HG03432 (cell line): ENCODE results near the gene TAMM41.
"Not testable (repeated sequence)": the region's sequence is repeated elsewhere in the genome, so short reads cannot be mapped to it uniquely, and the experiment has no call there.

Experiments used
- ATAC-seq: cut with Tn5 transposase; IDR thresholded peaks from one replicate; pipeline ENCODE4 v1.9.1; 2021; ENCODE audit warnings: mild to moderate bottlenecking, moderate library complexity; ENCODE audit not compliant: unreplicated experiment

The TAMM41 gene

GRCh38 chr3:11818033-11818432, 28.7 kb downstream of the TAMM41 start:
- ATAC-seq, result no peak

DNA sequence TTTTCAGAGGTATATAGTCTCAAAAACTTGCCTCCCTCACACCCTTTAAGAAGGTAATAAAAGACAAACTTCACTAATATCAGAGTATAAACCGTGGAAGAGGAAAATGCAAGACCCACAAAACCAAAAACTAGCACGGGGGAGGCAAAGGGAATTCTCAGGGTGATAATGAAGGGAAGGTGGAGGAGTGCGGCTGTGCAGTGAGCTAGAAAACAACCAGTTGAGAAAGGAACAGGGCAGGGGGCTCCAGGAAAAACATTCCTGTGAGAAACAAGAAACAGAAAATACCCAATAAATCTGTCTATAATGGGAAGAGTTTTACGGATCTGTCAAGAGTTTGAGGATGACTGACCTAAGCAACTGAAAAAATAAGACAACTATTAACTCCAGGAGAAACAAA, 31.6 kb downstream of the TAMM41 start:
- ATAC-seq, result no peak

DNA sequence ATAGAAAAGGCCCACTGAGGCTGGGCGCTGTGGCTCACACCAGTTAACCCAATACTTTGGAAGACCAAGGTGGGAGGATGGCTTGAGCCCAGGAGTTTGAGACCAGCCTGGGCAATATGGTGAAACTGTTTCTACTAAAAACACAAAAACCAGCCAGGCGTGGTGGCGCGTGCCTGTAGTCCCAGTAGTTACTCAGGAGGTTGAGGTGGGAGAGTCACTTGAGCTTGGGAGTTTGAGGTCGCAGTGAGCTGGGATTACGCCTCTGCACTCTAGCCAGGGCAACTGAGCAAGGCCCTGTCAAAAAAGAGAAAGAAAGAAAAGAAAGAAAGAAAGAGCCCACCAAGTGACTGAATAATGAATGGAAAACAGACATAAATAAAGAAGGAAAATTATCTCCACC, 32.0 kb downstream of the TAMM41 start:
- ATAC-seq, result no peak

DNA sequence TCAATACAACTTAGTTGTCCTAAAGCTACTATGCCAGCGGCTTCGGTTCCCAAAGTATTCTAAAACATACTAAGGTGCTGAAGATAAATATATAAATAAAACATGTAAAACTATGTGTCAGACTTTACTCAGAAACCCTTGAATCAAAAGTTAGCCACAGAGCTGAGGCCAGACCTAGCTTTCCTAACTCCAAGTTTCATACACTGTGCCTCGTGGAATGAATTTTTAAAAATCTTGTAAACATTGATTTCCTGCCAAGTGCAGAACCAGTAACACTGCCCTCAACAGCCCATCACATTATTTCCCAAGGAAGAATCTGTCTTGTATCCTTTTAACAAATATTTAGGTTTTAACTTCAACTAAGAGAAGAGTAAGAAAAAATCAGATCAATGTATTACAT, 36.4 kb downstream of the TAMM41 start:
- ATAC-seq, result no peak

GRCh38 chr3:11808231-11808630, 38.5 kb downstream of the TAMM41 start:
- no peak for ATAC-seq

- no peak for ATAC-seq
Observed at GRCh38 chr3:11807686-11808085, 39.0 kb downstream of the TAMM41 start.

- ATAC-seq, result no peak
Observed at GRCh38 chr3:11805716-11806115, 41.0 kb downstream of the TAMM41 start.

DNA sequence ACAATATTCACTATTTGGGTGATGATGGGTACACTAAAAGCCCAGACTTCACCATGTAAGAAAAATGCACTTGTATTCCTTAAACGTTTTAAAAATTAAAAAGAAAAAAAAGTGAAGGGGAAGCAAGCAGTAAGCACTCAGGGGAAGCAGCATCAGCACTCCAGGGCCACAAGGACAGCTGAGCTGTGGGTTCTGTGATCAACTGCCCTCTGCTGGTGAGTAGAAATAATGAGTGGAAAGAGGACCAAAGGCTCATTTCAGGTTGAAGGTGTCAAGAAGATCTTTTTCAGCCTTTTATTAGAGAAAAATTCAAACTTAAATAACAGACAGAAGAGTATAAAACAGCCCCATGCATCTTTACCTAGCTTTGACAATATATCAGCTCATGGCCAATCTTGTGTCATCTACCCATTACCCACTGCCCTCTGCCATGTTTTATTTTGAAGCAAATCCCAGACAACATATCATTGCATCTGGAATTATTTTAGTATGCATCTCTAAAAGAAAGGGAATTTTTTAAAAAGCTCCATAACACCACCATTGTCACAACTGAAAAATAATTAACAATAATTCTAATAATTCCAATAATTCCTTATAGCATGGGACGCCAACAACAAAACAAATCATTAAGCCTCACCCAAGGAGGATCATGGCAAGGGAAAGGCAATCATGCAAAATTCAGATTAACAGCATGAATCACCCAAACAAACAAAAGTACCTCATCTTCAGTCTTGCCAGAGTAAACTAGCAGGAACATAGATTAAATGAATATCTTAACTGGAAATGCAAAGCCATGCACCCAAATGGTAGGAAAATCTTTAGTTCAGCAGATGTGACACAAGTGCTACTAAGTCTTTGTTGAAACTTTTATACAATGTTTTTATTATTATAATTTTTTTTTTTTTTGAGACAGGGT, 42.5 kb downstream of the TAMM41 start:
- no peak for ATAC-seq

DNA sequence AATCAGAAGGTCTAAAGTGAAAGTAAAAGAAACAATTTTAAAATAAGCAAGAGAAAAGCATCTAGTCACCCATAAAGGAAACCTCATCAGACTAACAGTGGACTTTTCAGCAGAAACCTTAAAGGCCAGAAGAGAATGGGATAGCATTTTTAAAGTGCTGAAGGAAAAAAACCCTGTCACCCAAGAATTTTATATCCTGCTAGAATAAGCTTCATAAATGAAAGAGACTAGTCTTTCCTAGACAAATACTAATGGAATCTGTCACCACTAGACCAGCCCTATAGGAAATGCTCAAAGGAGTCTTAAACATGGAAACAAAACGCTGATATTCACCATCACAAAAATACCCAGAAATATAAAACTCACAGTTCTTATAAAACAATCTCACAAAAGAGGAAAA, 46.9 kb downstream of the TAMM41 start:
- no peak for ATAC-seq

DNA sequence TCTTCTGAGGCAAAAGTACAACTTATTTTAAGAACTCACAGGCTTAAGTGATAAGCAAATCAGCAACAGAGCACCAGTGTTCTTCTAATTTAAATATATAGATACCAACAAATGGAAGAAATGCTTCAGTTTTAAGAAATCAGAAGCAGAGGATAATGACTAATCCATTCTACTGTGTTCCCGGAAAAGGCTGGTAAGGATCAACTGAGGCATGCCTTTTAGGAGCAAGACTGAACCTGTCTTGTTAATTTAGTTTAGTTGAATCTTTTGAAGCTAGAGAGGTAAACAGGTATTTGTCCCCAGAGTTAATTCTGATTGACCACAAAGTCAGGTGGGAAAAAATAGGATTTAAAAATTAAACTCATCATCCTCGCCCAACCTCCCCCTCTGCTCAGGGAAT, 51.8 kb downstream of the TAMM41 start:
- no peak for ATAC-seq

DNA sequence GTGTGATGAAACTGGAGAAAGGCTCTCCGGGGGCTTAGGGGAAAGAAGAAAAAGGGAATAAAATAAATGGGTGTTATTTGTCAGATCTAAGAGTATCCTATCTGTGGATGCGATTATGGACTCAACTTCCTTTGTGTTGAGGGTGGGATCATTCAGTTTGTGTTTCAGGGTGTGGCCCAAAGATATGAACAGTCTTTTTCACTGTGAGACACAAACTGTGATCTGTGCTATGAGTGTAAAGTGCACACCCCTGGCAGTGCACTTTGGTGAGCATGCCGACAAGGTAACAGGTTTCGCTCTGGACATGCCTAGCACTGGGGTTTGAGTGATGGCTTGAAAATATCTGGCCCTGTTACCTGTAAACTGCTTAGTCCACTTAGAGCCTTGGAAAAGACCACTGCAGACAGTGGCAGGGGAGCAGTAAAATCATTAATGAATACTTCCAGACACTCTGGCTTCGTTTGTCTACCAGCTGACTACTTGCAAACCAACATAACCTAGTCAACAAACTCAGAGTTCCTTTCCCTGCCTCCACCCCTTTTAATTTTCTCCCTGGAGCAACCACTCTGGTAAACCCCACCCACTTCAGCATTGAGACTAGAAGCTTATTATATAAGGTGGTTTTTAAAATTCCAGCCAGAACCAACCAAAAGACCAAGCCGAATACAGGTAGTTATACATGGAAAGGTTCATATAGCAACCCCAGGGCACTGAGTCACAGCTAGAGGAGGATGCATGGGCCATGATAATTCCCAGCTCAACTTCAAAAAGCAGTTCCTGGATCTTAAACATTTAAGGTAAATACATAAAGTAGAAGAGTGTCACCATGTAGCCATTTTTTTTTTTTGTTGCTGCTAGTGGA, 55.1 kb downstream of the TAMM41 start:
- ATAC-seq, result no peak

DNA sequence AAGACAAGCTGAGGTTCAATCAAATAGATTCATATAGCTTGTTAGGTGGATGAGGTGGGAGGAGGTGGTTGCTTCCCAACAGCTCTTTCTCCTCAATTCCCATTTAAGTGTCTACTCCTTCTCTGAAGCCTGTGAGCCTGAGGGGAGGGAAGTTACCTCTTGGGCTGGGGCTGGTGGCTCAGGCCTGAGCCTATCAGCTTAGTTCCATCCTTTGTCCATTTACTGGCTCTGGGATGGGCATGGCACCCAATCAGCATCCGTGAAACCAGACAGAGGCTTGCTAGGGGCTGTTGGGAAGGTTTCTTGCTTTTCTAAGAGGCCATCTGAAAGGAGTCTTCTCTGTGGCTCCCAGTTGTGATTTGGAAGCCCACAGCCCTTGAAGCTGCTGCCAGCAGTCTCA, 57.3 kb downstream of the TAMM41 start:
- ATAC-seq, result no peak

DNA sequence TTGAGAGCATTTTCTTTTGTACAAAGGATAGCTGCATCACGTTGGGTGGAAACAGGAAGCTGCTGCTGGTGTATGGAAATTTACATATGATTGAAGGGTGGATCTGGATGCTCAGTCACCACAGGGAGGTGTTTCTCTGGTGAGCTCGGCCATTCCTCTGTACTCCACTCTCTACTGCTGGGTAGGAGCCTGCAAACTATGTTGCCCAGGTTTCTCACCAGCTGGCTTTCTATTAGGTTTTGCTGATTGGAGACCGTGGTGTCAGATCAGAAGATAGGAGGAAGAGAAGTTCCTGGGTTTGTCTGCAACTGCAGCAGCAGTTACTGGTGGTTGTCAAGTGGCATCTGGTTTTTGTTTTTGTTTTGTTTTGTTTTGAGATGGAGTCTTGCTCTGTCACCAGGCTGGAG, 61.7 kb downstream of the TAMM41 start:
- no peak for ATAC-seq

DNA sequence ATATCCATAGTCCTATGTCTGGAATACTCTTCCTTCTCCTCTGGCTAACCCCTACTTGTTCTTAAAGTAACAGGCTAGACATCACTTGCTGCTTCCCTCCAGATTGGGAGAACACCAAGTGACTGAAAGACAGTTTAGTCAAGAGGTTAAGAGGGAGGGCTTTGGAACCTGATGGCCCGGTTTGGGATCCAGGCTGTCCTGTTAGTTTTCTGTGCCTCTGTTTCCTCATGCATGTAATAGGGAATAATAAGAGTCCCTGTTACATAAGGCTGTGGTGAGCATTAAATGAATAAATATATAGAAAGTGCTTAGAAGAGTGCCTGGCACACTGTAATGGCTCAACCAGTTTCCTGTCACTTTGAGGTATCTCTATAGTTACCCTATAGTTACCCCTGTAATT, 66.3 kb downstream of the TAMM41 start:
- ATAC-seq, result no peak

DNA sequence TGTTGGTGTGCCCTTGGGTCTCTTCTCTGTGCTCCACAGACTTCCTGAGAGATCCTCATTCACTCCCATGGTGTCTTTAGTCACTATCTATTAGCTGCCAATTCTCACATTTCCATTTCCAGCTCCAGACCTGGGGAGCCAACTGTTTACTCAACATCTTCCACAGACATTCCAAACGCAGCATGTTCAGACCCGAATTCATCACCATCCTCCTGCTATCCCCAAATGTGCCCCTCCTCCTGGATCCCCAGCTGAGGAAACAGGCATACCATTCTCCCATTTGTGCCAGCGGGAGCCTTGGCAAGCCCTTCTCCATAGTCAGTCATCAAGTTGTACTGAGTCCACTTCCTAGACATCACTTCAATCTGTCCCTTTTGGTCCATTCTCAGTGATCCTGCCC, 67.1 kb downstream of the TAMM41 start:
- ATAC-seq, result no peak

- ATAC-seq, result no peak
Observed at GRCh38 chr3:11778248-11778647, 68.4 kb downstream of the TAMM41 start.

DNA sequence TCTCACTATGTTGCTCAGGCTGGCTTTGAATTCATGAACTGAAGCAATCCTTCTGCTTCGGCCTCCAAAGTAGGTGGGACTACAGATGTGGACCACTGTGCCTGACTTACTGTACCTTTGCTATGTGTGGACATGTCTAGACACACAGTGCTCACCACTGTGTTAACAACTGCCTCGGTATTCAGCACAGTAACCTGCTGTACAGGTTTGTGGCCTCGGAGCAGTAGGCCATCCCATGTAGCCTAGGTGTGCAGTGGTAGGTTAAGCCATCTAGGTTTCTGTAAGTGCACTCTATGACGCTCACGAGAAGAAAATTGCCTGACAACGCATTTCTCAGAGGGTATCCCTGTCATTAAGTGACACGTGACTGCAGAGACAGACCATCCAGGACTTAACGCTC, 70.3 kb downstream of the TAMM41 start:
- no peak for ATAC-seq

DNA sequence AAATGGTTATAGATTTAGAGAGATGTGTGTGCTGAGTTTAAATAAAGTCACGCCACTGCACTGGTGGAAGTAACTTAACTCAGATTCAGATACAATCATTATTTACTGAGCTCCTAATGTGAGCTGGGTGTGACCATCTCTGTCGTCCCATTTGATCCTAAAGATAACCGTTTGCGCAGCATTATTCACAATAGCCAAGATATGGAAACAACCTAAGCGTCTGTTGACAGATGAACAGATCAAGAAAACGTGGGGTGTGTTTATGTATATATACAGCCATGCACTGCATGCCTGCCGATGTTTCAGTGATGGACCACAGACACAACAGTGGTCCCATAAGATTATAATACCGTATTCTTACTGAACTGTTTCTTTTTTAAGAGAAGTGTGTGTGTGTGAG, 71.2 kb downstream of the TAMM41 start:
- ATAC-seq, result no peak

DNA sequence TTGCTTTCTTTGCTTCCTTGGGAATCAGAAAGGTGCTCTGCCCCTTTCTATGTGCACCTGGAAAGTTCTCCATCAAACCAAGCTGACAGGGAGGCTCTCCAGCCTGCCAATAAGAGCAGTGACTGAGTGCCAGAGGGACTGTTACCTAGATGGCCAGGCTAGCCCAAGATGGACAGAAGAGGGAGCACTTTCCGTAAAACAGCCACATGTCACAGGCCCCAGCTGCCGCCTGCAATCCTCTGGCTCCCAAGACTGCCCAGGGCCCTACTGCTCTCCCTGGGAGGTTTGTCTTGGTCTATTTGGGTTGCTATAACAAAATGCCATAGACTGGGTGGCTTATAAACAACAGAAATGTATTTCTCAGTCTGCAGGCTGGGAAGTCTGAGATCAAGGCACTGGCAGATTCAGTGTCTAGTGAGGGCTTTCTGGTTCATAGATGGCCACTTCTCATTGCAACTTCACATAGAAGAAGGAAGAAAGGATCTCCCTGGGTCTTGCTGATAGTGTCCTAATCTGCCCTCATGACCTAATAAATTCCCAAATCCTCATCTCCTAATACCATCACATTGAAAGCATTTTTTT, 72.3 kb downstream of the TAMM41 start:
- ATAC-seq, result no peak

- not testable (repeated sequence) for ATAC-seq
Observed at GRCh38 chr3:11771931-11772330, 74.8 kb downstream of the TAMM41 start.
